HEK293 (cell line): ENCODE measurements around the gene CDCP1.

ENCODE experiments used
- CTCF ChIA-PET: fragments of 350-600 bp; formaldehyde crosslinking; extraction: SDS; loops from one replicate; lab custom pipeline; 2021; ENCODE audit warnings: antibody characterized with exemption; lab: Yijun Ruan, JAX
- POLR2A ChIA-PET: fragments of 300-600 bp; formaldehyde crosslinking; extraction: SDS; loops from one replicate; lab custom pipeline; 2020; ENCODE audit warnings: antibody characterized with exemption, inconsistent platforms; lab: Yijun Ruan, JAX
- H3K27ac ChIP-seq: fragments of 200-500 bp; sonication (Bioruptor generic); 2 replicates; pipeline ENCODE4 v1.5.1; 2014; ENCODE audit warnings: low read depth, low read length, control low read depth, inconsistent platforms; ENCODE audit errors: extremely low read depth
- H3K36me3 ChIP-seq, 2 experiments: fragments of 200-500 bp in 1 of 2; sonication (Bioruptor generic) in 1 of 2; 1 replicate in 1 of 2; 2 replicates in 1 of 2; pipeline ENCODE4 v1.5.1; 2014 to 2017; ENCODE audit warnings: inconsistent platforms in 2 of 2, low read length in 2 of 2; ENCODE audit not compliant: control insufficient read depth in 2 of 2, insufficient read depth in 1 of 2
- H3K4me1 ChIP-seq: fragments of 200-500 bp; sonication (Bioruptor generic); 2 replicates; pipeline ENCODE4 v1.5.1; 2014; ENCODE audit warnings: mild to moderate bottlenecking, low read length, inconsistent platforms; ENCODE audit not compliant: control insufficient read depth, insufficient read depth
- H3K4me3 ChIP-seq: 2 replicates; pipeline ENCODE4 v1.5.1; 2011; ENCODE audit warnings: low read depth, mild to moderate bottlenecking, control low read depth, low read length, moderate library complexity
- H3K9me3 ChIP-seq: fragments of 200-500 bp; sonication (Bioruptor generic); 2 replicates; pipeline ENCODE4 v1.5.1; 2014; ENCODE audit warnings: low read depth, low read length, inconsistent platforms; ENCODE audit not compliant: control insufficient read depth, insufficient read depth
- FEZF1 ChIP-seq: fragments of 450-650 bp; formaldehyde crosslinking; IDR thresholded peaks from 2 replicates; pipeline ENCODE4 v1.5.1; 2016; ENCODE audit warnings: missing biosample characterization, missing genetic modification characterization
- PRDM6 ChIP-seq: fragments of 450-650 bp; formaldehyde crosslinking; IDR thresholded peaks from 2 replicates; pipeline ENCODE4 v1.5.1; 2017; ENCODE audit warnings: missing biosample characterization, missing genetic modification characterization
- SALL2 ChIP-seq: fragments of 450-650 bp; formaldehyde crosslinking; IDR thresholded peaks from 2 replicates; pipeline ENCODE4 v1.5.0; 2017; ENCODE audit warnings: missing biosample characterization, mild to moderate bottlenecking, missing genetic modification characterization, borderline replicate concordance
- TSHZ1 ChIP-seq: fragments of 450-650 bp; formaldehyde crosslinking; IDR thresholded peaks from 2 replicates; pipeline ENCODE4 v1.5.1; 2016; ENCODE audit warnings: missing biosample characterization, missing genetic modification characterization, borderline replicate concordance
- YY2 ChIP-seq: fragments of 450-650 bp; formaldehyde crosslinking; IDR thresholded peaks from 2 replicates; pipeline ENCODE4 v1.5.1; 2016; ENCODE audit warnings: missing biosample characterization, missing genetic modification characterization
- ZBTB10 ChIP-seq: fragments of 450-650 bp; formaldehyde crosslinking; IDR thresholded peaks from 2 replicates; pipeline ENCODE4 v1.5.1; 2016; ENCODE audit warnings: missing biosample characterization, missing genetic modification characterization
- ZBTB20 ChIP-seq: fragments of 450-650 bp; formaldehyde crosslinking; IDR thresholded peaks from 2 replicates; pipeline ENCODE4 v1.5.1; 2016; ENCODE audit warnings: missing biosample characterization, missing genetic modification characterization
- ZBTB7A ChIP-seq: fragments of 450-650 bp; formaldehyde crosslinking; IDR thresholded peaks from 2 replicates; pipeline ENCODE4 v1.5.1; 2016; ENCODE audit warnings: low read depth, missing biosample characterization, missing genetic modification characterization
- ZNF114 ChIP-seq: fragments of 450-650 bp; formaldehyde crosslinking; IDR thresholded peaks from 2 replicates; pipeline ENCODE4 v1.5.0; 2017; ENCODE audit warnings: missing biosample characterization, missing genetic modification characterization
- ZNF16 ChIP-seq: fragments of 450-650 bp; formaldehyde crosslinking; IDR thresholded peaks from 2 replicates; pipeline ENCODE4 v1.5.1; 2016; ENCODE audit warnings: low read depth, missing biosample characterization, missing genetic modification characterization
- ZNF23 ChIP-seq: fragments of 450-650 bp; formaldehyde crosslinking; IDR thresholded peaks from 2 replicates; pipeline ENCODE4 v1.5.1; 2016; ENCODE audit warnings: missing biosample characterization, missing genetic modification characterization, borderline replicate concordance
- ZNF366 ChIP-seq: fragments of 450-650 bp; formaldehyde crosslinking; conservative IDR thresholded peaks from 2 replicates; pipeline ENCODE4 v1.5.1; 2016; ENCODE audit warnings: missing biosample characterization, missing genetic modification characterization
- ZNF48 ChIP-seq: fragments of 450-650 bp; formaldehyde crosslinking; IDR thresholded peaks from 2 replicates; pipeline ENCODE4 v1.5.1; 2016; ENCODE audit warnings: missing biosample characterization, missing genetic modification characterization
- ZNF544 ChIP-seq: fragments of 450-650 bp; formaldehyde crosslinking; IDR thresholded peaks from 2 replicates; pipeline ENCODE4 v1.5.0; 2017; ENCODE audit warnings: missing biosample characterization, missing genetic modification characterization
- ZNF621 ChIP-seq: fragments of 450-650 bp; formaldehyde crosslinking; IDR thresholded peaks from 2 replicates; pipeline ENCODE4 v1.5.1; 2017; ENCODE audit warnings: missing biosample characterization, missing genetic modification characterization
- ZNF664 ChIP-seq: fragments of 450-650 bp; formaldehyde crosslinking; IDR thresholded peaks from 2 replicates; pipeline ENCODE4 v1.5.1; 2016; ENCODE audit warnings: missing biosample characterization, missing genetic modification characterization
- ZNF704 ChIP-seq: fragments of 450-650 bp; formaldehyde crosslinking; IDR thresholded peaks from 2 replicates; pipeline ENCODE4 v1.5.1; 2016; ENCODE audit warnings: missing biosample characterization, missing genetic modification characterization

Gene CDCP1

GRCh38 chr3:45084361-45084760, 61.8 kb downstream of the CDCP1 start (continued):
- no peak for TF ChIP-seq ZNF48 (tag by site-specific recombination)
- TF ChIP-seq ZNF704 (tag by site-specific recombination), result no peak
- no peak for TF ChIP-seq FEZF1 (tag by site-specific recombination)
- TF ChIP-seq ZBTB7A (tag by site-specific recombination), result no peak

GRCh38 chr3:45083023-45083422, 63.2 kb downstream of the CDCP1 start:
- H3K4me1 ChIP-seq, result no peaks in the 10 kb centered on the region
- CTCF ChIA-PET, result interaction anchor here (1.5 kb wide), 1 partner anchor 44 kb away, joined by 3 read pairs; no protein-coding TSS in a partner anchor
- POLR2A ChIA-PET, result no interaction called here
- no peaks in the 10 kb centered on the region for H3K36me3 ChIP-seq
- no peak overlapping the region for H3K4me3 ChIP-seq
- H3K9me3 ChIP-seq, result no peaks in the 10 kb centered on the region
- TF ChIP-seq YY2, result no peak
- TF ChIP-seq ZNF23 (tag by site-specific recombination), result no peak
- TF ChIP-seq ZNF366 (tag by site-specific recombination), result no peak
- TF ChIP-seq PRDM6 (tag by site-specific recombination), result no peak
- TF ChIP-seq ZNF544 (tag by site-specific recombination), result no peak
- no peak for TF ChIP-seq ZBTB10
- no peak for TF ChIP-seq FEZF1 (tag by site-specific recombination)
- TF ChIP-seq ZNF16, result no peak
- TF ChIP-seq ZBTB20 (tag by site-specific recombination), result no peak
- TF ChIP-seq ZNF621 (tag by site-specific recombination), result no peak
- TF ChIP-seq SALL2 (tag by site-specific recombination), result no peak
- TF ChIP-seq ZNF664 (tag by site-specific recombination), result no peak
- no peak for TF ChIP-seq ZNF114 (tag by site-specific recombination)
- no peak for TF ChIP-seq TSHZ1 (tag by site-specific recombination)
- H3K27ac ChIP-seq, result no peak overlapping the region
